Kidney epithelial cell (primary cell): Measurements from ENCODE around the gene TOMM6. TPM values are rescaled to one million over a fixed set of nuclear protein-coding genes. Genes with fewer than 3 reads are reported as not detected.
"Not testable (repeated sequence)": the region's sequence is repeated elsewhere in the genome, so short reads cannot be mapped to it uniquely, and the experiment has no call there.

Experiments used
- DNase-seq: peaks from one replicate; pipeline ENCODE4 v3.0.0-alpha.2; 2010; ENCODE audit warnings: low read depth
- H3K27me3 ChIP-seq: 2 replicates; pipeline ENCODE4 v1.6.0; 2011; ENCODE audit warnings: low read length; ENCODE audit not compliant: control insufficient read depth, insufficient read depth
- H3K36me3 ChIP-seq: 2 replicates; pipeline ENCODE4 v1.5.1; 2011; ENCODE audit warnings: low read length; ENCODE audit not compliant: control insufficient read depth, insufficient read depth
- H3K4me3 ChIP-seq: 2 replicates; pipeline ENCODE4 v1.5.1; 2011; ENCODE audit warnings: low read depth, mild to moderate bottlenecking, control low read depth, low read length
- total RNA-seq: library from RNA; depleted of rRNA; stranded (reverse); fragments of >200 nt; gene quantifications from 2 replicates; pipeline ENCODE4 v1.2.3, GENCODE V29; 2015
- TF ChIP-seq, protein P1 (sequence below): IDR thresholded peaks from 2 replicates; pipeline ENCODE4 v1.5.1; 2011; ENCODE audit warnings: mild to moderate bottlenecking, moderate library complexity, low read length, control low read depth, inconsistent platforms; ENCODE audit not compliant: insufficient read depth, poor library complexity, severe bottlenecking

TOMM6 gene
- total RNA-seq, 1 donor from 2014 or later, result 143 TPM

DNA sequence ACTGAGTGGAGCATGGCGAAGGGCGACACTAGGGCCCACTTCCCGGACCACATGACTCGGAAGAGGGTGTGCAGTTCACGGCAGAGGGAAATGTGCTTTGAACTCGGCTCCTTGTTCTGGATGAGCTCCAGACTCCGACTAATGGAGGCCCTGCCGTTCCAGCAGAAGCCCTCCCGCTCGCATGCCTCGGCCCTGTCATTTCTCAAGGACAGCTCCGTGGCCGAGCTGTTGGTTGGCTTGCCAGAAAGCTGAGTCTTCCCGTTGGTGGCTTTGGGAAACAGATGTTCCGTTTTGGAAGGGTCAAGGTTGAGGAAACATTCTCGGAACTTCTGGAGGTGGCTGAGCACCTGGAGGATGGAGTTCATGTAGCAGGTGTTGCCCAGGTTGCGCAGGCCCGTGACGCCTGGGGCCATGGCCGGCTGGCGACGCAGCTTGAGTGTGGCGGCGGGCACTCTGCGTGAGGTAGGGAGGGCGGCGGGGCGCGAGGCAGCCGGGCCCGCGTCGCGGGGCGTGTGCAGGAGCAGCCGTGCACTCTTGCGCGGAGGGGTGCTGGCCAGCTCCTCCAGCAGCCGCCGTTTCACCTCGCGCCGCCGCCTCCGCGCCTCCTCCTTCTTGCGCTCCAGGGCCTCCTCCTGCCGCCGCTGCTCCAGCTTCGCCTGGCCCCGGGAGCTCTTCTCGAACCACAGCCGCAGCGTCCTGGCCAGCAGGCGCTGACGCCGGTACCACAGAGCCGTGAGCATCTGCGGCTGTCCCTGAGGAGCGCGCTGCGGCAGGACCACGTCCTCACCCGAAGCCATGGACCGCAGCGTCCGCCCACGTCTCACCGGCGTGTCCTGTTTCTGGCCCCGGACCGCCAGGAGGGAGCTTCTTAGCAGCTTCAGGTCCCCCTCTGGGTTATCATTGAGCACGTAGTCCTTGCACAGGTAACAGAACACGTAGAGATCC is 18.6 kb downstream of the TOMM6 start:
- TF ChIP-seq, protein P1, sequence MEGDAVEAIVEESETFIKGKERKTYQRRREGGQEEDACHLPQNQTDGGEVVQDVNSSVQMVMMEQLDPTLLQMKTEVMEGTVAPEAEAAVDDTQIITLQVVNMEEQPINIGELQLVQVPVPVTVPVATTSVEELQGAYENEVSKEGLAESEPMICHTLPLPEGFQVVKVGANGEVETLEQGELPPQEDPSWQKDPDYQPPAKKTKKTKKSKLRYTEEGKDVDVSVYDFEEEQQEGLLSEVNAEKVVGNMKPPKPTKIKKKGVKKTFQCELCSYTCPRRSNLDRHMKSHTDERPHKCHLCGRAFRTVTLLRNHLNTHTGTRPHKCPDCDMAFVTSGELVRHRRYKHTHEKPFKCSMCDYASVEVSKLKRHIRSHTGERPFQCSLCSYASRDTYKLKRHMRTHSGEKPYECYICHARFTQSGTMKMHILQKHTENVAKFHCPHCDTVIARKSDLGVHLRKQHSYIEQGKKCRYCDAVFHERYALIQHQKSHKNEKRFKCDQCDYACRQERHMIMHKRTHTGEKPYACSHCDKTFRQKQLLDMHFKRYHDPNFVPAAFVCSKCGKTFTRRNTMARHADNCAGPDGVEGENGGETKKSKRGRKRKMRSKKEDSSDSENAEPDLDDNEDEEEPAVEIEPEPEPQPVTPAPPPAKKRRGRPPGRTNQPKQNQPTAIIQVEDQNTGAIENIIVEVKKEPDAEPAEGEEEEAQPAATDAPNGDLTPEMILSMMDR, result no peak
- no peaks in the 10 kb centered on the region for H3K27me3 ChIP-seq
- DNase-seq, result no peak

DNA sequence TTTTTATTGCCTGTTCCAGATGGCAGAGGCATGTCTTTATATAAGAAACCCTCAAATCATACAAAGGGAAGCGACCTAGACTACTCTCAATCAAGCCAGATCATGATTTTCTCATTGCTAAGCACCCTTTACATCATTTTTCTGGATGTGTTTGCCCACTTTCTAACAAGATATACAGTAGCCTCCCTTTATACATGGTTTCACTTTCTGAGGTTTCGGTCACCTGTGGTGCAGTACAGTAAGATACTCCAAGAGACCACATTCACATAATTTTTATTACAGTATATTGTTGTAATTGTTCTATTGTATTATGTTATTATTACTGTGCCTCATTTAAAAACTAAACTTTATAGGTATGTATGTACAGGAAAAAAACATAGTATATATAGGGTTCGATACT is 23.6 kb downstream of the TOMM6 start:
- no peaks in the 10 kb centered on the region for H3K36me3 ChIP-seq
- H3K4me3 ChIP-seq, result no peak overlapping the region
- no peak for DNase-seq
- H3K27me3 ChIP-seq, result no peaks in the 10 kb centered on the region
- TF ChIP-seq, protein P1, result no peak

More for the DNA sequence above, 18.6 kb downstream of the TOMM6 start:
- no peak overlapping the region for H3K4me3 ChIP-seq
- H3K36me3 ChIP-seq, result no peaks in the 10 kb centered on the region

DNA sequence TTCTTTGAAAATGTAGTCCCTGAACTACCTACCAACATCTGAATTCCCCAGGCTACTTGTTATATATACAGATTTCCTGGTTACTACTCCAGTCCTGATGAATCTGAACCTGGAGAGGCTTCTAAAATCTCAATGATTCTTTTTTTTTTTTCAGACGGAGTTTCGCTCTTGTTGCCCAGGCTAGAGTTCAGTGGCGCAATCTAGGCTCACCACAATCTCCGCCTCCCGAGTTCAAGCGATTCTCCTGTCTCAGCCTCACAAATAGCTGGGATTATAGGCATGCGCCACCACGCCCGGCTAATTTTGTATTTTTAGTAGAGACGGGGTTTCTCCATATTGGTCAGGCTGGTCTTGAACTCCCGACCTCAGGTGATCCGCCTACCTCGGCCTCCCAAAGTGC is 24.5 kb downstream of the TOMM6 start:
- not testable (repeated sequence) for H3K36me3 ChIP-seq, DNase-seq

DNA sequence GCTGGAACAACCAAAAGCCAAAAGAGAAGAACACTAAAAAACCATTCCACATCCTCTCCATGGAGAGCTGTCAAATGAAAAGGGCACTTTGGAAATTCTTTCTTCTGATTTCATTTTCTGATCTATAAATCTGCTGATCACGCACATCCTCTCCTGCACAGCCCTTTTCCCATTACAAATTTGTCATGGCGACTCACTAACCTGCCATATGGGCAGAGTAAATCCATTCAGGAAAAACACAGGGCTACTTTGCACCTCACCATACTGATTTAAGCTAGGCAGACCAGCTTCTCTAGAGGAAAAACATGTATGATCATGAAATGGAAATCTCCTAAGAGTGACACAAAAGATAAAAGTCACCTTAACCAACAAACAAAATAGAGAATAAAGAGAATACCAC is 26.0 kb downstream of the TOMM6 start:
- H3K27me3 ChIP-seq, result no peaks in the 10 kb centered on the region
- no peaks in the 10 kb centered on the region for H3K36me3 ChIP-seq
- TF ChIP-seq, protein P1, result no peak
- DNase-seq, result no peak
- H3K4me3 ChIP-seq, result no peak overlapping the region

More for the DNA sequence above, 24.5 kb downstream of the TOMM6 start:
- not testable (repeated sequence) for H3K27me3 ChIP-seq, H3K4me3 ChIP-seq

DNA sequence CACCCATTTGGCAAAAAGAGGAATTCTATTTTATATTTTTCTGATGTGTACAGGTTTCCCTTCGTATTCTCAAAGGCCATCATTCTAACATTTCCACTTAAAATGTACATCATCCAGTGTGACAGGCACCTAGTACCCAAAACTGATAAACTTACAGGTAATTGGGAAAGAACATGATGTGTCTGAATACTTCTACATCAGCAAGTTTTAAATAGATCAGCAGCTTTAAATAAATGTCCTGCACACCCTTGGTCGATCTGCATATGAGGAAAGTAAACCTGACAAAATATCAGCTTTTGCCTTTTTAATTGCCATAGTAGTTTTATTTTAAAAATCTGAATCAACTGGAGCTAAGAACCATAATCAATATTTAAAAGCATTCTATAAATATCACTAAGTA is 26.5 kb downstream of the TOMM6 start:
- Histone ChIP-seq H3K36me3 (no peaks in the 10 kb centered on the region), H3K27me3 (no peaks in the 10 kb centered on the region), H3K4me3 (no peak overlapping the region)
- no peak for DNase-seq
- TF ChIP-seq, protein P1, result no peak

DNA sequence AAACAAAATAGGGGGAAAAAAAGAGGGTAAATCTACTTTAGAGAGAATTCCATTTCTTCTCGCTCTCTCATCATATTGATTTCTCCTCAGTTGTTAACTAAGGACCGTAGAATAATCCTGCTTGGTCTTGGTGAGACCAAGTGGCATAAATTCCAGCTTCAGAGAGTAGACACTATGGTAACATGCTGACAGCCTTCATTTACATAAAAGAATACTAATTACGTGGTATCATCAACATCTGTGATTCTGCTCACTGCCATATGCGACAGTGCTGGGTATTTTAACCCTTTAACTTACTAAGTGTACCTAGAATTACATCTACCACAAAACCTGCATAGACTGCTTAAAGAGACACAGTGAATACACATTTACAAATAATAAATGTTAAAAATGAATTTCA is 27.1 kb downstream of the TOMM6 start:
- H3K4me3 ChIP-seq, result no peak overlapping the region
- TF ChIP-seq, protein P1, result no peak
- no peaks in the 10 kb centered on the region for H3K36me3 ChIP-seq
- H3K27me3 ChIP-seq, result no peaks in the 10 kb centered on the region
- no peak for DNase-seq
